Upper lobe of right lung (tissue), 1 donor: ENCODE measurements around the gene RTN4RL1. TPM values are rescaled to one million over a fixed set of nuclear protein-coding genes. Genes with fewer than 3 reads are reported as not detected.

Source experiments
- ATAC-seq: fragments of 200-7000 bp; cut with Tn5 transposase; one replicate; pipeline ENCODE4 v1.9.1; 2020; ENCODE audit warnings: mild to moderate bottlenecking, moderate library complexity
- DNase-seq: peaks from one replicate; pipeline ENCODE4 v3.0.0-alpha.2; 2020
- H3K27ac ChIP-seq: fragments of 200-600 bp; one replicate; pipeline ENCODE4 v1.8.0; 2022
- H3K27me3 ChIP-seq: fragments of 200-600 bp; one replicate; pipeline ENCODE4 v1.8.0; 2022; ENCODE audit warnings: mild to moderate bottlenecking
- H3K36me3 ChIP-seq: fragments of 200-600 bp; one replicate; pipeline ENCODE4 v1.8.0; 2022
- H3K4me1 ChIP-seq: fragments of 200-600 bp; one replicate; pipeline ENCODE4 v1.8.0; 2022
- H3K4me3 ChIP-seq: fragments of 200-600 bp; one replicate; pipeline ENCODE4 v1.8.0; 2022; ENCODE audit warnings: mild to moderate bottlenecking
- H3K9me3 ChIP-seq: fragments of 200-600 bp; one replicate; pipeline ENCODE4 v1.8.0; 2022
- CTCF ChIP-seq: fragments of 200-600 bp; IDR thresholded peaks from one replicate; pipeline ENCODE4 v1.8.0; 2022; ENCODE audit warnings: antibody characterized with exemption
- intact Hi-C: fragments of 100-400 bp; cut with DNase I; formaldehyde crosslinking; loops from one replicate; pipeline ENCODE4 v1.11.0; 2022
- total RNA-seq: library from RNA; stranded (reverse); fragmentation: NEBNext Ultra II Directional; extraction: Animal tissue kit (Norgen Biotek cat#: 25700); gene quantifications from one replicate; pipeline ENCODE4 v1.2.1, GENCODE V29; 2021
- donor health status: DM: no; HTN: yes; CAD: no; lungs with severe emphysema.

The RTN4RL1 gene
- total RNA-seq, 1 donor from 2014 or later, result 4.3 TPM

GRCh38 chr17:1995321-1995892 lies 29.7 kb downstream of the RTN4RL1 start:
- TF ChIP-seq CTCF, result no peak
- Histone ChIP-seq H3K27me3 (no peaks in the 10 kb centered on the region), H3K36me3 (no peaks in the 10 kb centered on the region), H3K4me1 (peaks cover 19% of the 10 kb centered on the region), H3K9me3 (no peaks in the 10 kb centered on the region), H3K27ac (no peak overlapping the region), H3K4me3 (no peak overlapping the region)
- no peak for DNase-seq
- ATAC-seq, result no peak
- intact Hi-C loops, result no loop called here

- Histone ChIP-seq H3K4me1 (peaks cover 13% of the 10 kb centered on the region), H3K36me3 (no peaks in the 10 kb centered on the region), H3K4me3 (no peak overlapping the region), H3K27ac (no peak overlapping the region), H3K27me3 (no peaks in the 10 kb centered on the region), H3K9me3 (no peaks in the 10 kb centered on the region)
- intact Hi-C loops, result no loop called here
- TF ChIP-seq CTCF, result no peak
- ATAC-seq (no peak), DNase-seq (no peak)
These were observed 30.4 kb downstream of the RTN4RL1 start for GRCh38 chr17:1994707-1995106.

GRCh38 chr17:1992541-1992940 lies 32.6 kb downstream of the RTN4RL1 start:
- TF ChIP-seq CTCF, result no peak
- Histone ChIP-seq H3K9me3 (no peaks in the 10 kb centered on the region), H3K36me3 (no peaks in the 10 kb centered on the region), H3K4me3 (no peak overlapping the region), H3K27ac (no peak overlapping the region), H3K4me1 (peaks cover 1% of the 10 kb centered on the region), H3K27me3 (no peaks in the 10 kb centered on the region)
- no peak for ATAC-seq
- no peak for DNase-seq
- intact Hi-C loops, result no loop called here

- H3K4me1 ChIP-seq, result no peaks in the 10 kb centered on the region
- no peak overlapping the region for H3K27ac ChIP-seq
- DNase-seq (no peak), ATAC-seq (no peak)
- intact Hi-C loops, result no loop called here
- H3K4me3 ChIP-seq, result no peak overlapping the region
- H3K27me3 ChIP-seq, result no peaks in the 10 kb centered on the region
- TF ChIP-seq CTCF, result no peak
- H3K36me3 ChIP-seq, result no peaks in the 10 kb centered on the region
- no peaks in the 10 kb centered on the region for H3K9me3 ChIP-seq
These were observed 36.0 kb downstream of the RTN4RL1 start for GRCh38 chr17:1989135-1989534.

- H3K27ac ChIP-seq, result no peak overlapping the region
- H3K27me3 ChIP-seq, result no peaks in the 10 kb centered on the region
- DNase-seq, result no peak
- no peaks in the 10 kb centered on the region for H3K36me3 ChIP-seq
- H3K9me3 ChIP-seq, result no peaks in the 10 kb centered on the region
- H3K4me1 ChIP-seq, result no peaks in the 10 kb centered on the region
- no peak for ATAC-seq
- intact Hi-C loops, result no loop called here
- H3K4me3 ChIP-seq, result no peak overlapping the region
- TF ChIP-seq CTCF, result no peak
These were observed 38.2 kb downstream of the RTN4RL1 start for GRCh38 chr17:1986783-1987451.
